OCI-LY3 (cell line): ENCODE data around the gene RFC4.

Experiments used
- CTCF ChIP-seq: fragments of 200-600, 300-600 bp; sonication (generic); IDR thresholded peaks from 2 replicates; pipeline ENCODE4 v1.5.1; 2014; ENCODE audit warnings: antibody characterized with exemption, low read length, low read depth
- EZH2phosphoT487 ChIP-seq: fragments of 200-600 bp; shearing (Covaris generic); IDR thresholded peaks from 2 replicates; pipeline ENCODE4 v1.6.1; 2018; ENCODE audit warnings: antibody characterized with exemption, mixed run types, low read depth

DNA sequence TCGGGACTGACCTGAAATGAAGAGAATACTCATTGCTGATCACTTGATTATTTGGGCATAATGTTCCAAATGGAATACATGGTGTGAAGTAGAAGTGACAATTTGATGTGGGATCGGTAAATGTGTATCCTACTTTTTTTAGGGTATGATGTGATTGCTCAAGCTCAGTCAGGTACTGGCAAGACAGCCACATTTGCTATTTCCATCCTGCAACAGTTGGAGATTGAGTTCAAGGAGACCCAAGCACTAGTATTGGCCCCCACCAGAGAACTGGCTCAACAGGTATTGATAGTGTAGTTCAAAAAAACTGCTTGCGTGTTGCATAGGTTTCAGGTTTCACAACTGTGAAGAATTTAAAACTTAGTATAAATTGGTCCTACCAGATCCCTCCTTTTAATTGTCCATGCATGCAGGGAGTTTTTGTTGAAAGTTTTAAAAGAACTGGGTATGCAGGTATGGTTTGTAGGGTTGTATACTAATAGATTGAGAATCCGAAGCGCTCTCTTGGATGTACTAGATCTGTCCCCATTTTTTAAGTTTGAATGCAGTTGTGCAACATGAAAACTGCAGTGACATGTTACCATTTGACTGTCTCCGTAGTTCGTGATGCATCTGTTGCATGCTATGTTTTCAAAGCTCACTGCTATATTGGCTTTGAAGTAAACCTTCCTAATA lies 21.3 kb downstream of the RFC4 start:
- TF ChIP-seq CTCF (no peak), EZH2phosphoT487 (no peak)
